HCT116 (cell line): ENCODE results near the gene TSPAN11. TPM values are rescaled to one million over a fixed set of nuclear protein-coding genes. Genes with fewer than 3 reads are reported as not detected.

Source experiments
- ATAC-seq: fragments of 200-7000 bp; cut with Tn5 transposase; 2 replicates; pipeline ENCODE4 v1.9.1; 2020; ENCODE audit warnings: mild to moderate bottlenecking, moderate library complexity
- BruUV-seq: library from RNA; stranded (reverse); fragments of 400-500 nt; replicated peaks from 2 replicates; lab custom pipeline; 2021; lab: Mats Ljungman, UMichigan
- CTCF ChIA-PET: fragments of 300-600 bp; sonication (Branson Sonifier 250); formaldehyde crosslinking; loops from one replicate; lab custom pipeline; 2021; ENCODE audit warnings: antibody characterized with exemption; lab: Charles Lee
- POLR2A ChIA-PET: fragments of 300-600, 350-600 bp; sonication (Branson Sonifier 250); formaldehyde crosslinking; loops from one replicate; lab custom pipeline; 2021; ENCODE audit warnings: antibody characterized with exemption; lab: Charles Lee
- RAD21 ChIA-PET, 2 experiments: fragments of 300-600 bp; sonication (Branson Sonifier 250); formaldehyde crosslinking; loops; one replicate each; lab custom pipeline; 2023; ENCODE audit warnings: low total read pairs in 2 of 2; ENCODE audit not compliant: uncharacterized antibody in 2 of 2, unreplicated experiment in 2 of 2, low non-redundant PET in 1 of 2; lab: Charles Lee
- DNase-seq: peaks from one replicate; pipeline ENCODE4 v3.0.0-alpha.2; 2010; ENCODE audit warnings: low read depth, low spot score
- H2AFZ ChIP-seq: fragments of 200-600 bp; shearing (Covaris generic), sonication (generic); 2 replicates; pipeline ENCODE4 v1.6.1; 2017; ENCODE audit warnings: low read depth, mixed run types, mixed read lengths, antibody characterized with exemption, low read length; ENCODE audit not compliant: poor library complexity, severe bottlenecking
- H3K27ac ChIP-seq: 2 replicates; pipeline ENCODE4 v1.5.1; 2012; ENCODE audit warnings: low read depth, low read length
- H3K27me3 ChIP-seq: fragments of 200-600 bp; sonication (generic); 2 replicates; pipeline ENCODE4 v1.6.1; 2016; ENCODE audit warnings: mixed run types, low read length, mixed read lengths; ENCODE audit not compliant: insufficient read depth
- H3K36me3 ChIP-seq, 2 experiments: fragments of 200-500 bp in 1 of 2; fragments of 200-600 bp in 1 of 2; sonication (Bioruptor generic) in 1 of 2; sonication (generic) in 1 of 2; 2 replicates each; pipeline versions ENCODE4 v1.5.1 to v1.6.1; 2014 to 2016; ENCODE audit warnings: low read length in 2 of 2, inconsistent platforms in 1 of 2, mixed read lengths in 1 of 2, mixed run types in 1 of 2; ENCODE audit not compliant: insufficient read depth in 2 of 2, control insufficient read depth in 1 of 2
- H3K4me1 ChIP-seq, 2 experiments: fragments of 200-600 bp in 1 of 2; sonication (generic) in 1 of 2; 2 replicates each; pipeline versions ENCODE4 v1.5.1 to v1.6.1; 2012 to 2017; ENCODE audit warnings: low read length in 2 of 2, inconsistent platforms in 1 of 2, mild to moderate bottlenecking in 1 of 2, mixed read lengths in 1 of 2, mixed run types in 1 of 2, moderate library complexity in 1 of 2; ENCODE audit not compliant: insufficient read depth in 2 of 2, control insufficient read depth in 1 of 2
- H3K4me2 ChIP-seq: fragments of 200-600 bp; sonication (generic); 2 replicates; pipeline ENCODE4 v1.6.1; 2017; ENCODE audit warnings: mixed run types, low read length, mixed read lengths
- H3K4me3 ChIP-seq, 2 experiments: fragments of 200-600 bp in 1 of 2; sonication (generic) in 1 of 2; replicated peaks in 1 of 2; 2 replicates each; pipeline ENCODE4 v1.5.1; 2011 to 2016; ENCODE audit warnings: low read length in 2 of 2, control low read depth in 1 of 2, low read depth in 1 of 2, mild to moderate bottlenecking in 1 of 2, mixed read lengths in 1 of 2, mixed run types in 1 of 2
- H3K79me2 ChIP-seq: fragments of 200-600 bp; sonication (generic); 2 replicates; pipeline ENCODE4 v1.6.1; 2017; ENCODE audit warnings: mild to moderate bottlenecking, mixed run types, low read length, moderate library complexity, mixed read lengths; ENCODE audit not compliant: insufficient read depth
- H3K9ac ChIP-seq: fragments of 200-600 bp; sonication (generic); 2 replicates; pipeline ENCODE4 v1.6.1; 2016; ENCODE audit warnings: low read length, mixed read lengths
- H3K9me2 ChIP-seq: fragments of 200-600 bp; sonication (generic), shearing (Covaris generic); 2 replicates; pipeline ENCODE4 v1.6.1; 2017; ENCODE audit warnings: mixed run types, mild to moderate bottlenecking, moderate library complexity; ENCODE audit not compliant: insufficient read depth
- H3K9me3 ChIP-seq, 2 experiments: fragments of 200-500 bp in 1 of 2; fragments of 200-600 bp in 1 of 2; sonication (Bioruptor generic) in 1 of 2; sonication (generic) in 1 of 2; 2 replicates each; pipeline ENCODE4 v1.6.1; 2014 to 2017; ENCODE audit warnings: low read length in 2 of 2, mixed read lengths in 2 of 2, inconsistent platforms in 1 of 2, low read depth in 1 of 2, mild to moderate bottlenecking in 1 of 2, mixed run types in 1 of 2, moderate library complexity in 1 of 2; ENCODE audit not compliant: control insufficient read depth in 1 of 2, insufficient read depth in 1 of 2
- H4K20me1 ChIP-seq: fragments of 200-600 bp; sonication (generic), shearing (Covaris generic); 2 replicates; pipeline ENCODE4 v1.6.1; 2017; ENCODE audit warnings: mixed run types, mild to moderate bottlenecking, moderate library complexity; ENCODE audit not compliant: insufficient read depth
- CBX3 ChIP-seq: IDR thresholded peaks from 2 replicates; pipeline ENCODE4 v1.6.1; 2012; ENCODE audit warnings: low read depth
- CEBPB ChIP-seq: IDR thresholded peaks from 2 replicates; pipeline ENCODE4 v1.6.1; 2012; ENCODE audit warnings: low read depth
- EGR1 ChIP-seq: IDR thresholded peaks from 2 replicates; pipeline ENCODE4 v1.6.1; 2012; ENCODE audit warnings: low read depth
- ELF1 ChIP-seq: IDR thresholded peaks from 2 replicates; pipeline ENCODE4 v1.6.1; 2012; ENCODE audit warnings: low read depth, borderline replicate concordance
- EZH2phosphoT487 ChIP-seq: fragments of 200-600 bp; IDR thresholded peaks from 2 replicates; pipeline ENCODE4 v1.6.1; 2018; ENCODE audit warnings: antibody characterized with exemption, borderline replicate concordance
- FOSL1 ChIP-seq: IDR thresholded peaks from 2 replicates; pipeline ENCODE4 v1.6.1; 2012; ENCODE audit warnings: low read depth
- JUND ChIP-seq: IDR thresholded peaks from 2 replicates; pipeline ENCODE4 v1.6.1; 2012
- MAX ChIP-seq: IDR thresholded peaks from 2 replicates; pipeline ENCODE4 v1.6.1; 2012
- POLR2A ChIP-seq: IDR thresholded peaks from 2 replicates; pipeline ENCODE4 v1.7.0; 2011; ENCODE audit warnings: borderline replicate concordance; ENCODE audit not compliant: insufficient read depth, insufficient read length; ENCODE audit errors: extremely low read depth
- POLR2AphosphoS5 ChIP-seq: IDR thresholded peaks from 2 replicates; pipeline ENCODE4 v1.6.1; 2011; ENCODE audit warnings: mild to moderate bottlenecking, low read depth, low read length, moderate library complexity
- RAD21 ChIP-seq: IDR thresholded peaks from 2 replicates; pipeline ENCODE4 v1.6.1; 2012; ENCODE audit warnings: low read depth, mild to moderate bottlenecking
- SIN3A ChIP-seq: IDR thresholded peaks from 2 replicates; pipeline ENCODE4 v1.6.1; 2012; ENCODE audit warnings: low read depth
- SP1 ChIP-seq: IDR thresholded peaks from 2 replicates; pipeline ENCODE4 v1.6.1; 2012; ENCODE audit warnings: low read depth
- TCF7L2 ChIP-seq: IDR thresholded peaks from 2 replicates; pipeline ENCODE4 v1.7.0; 2011; ENCODE audit warnings: borderline replicate concordance, inconsistent platforms; ENCODE audit not compliant: insufficient read depth, insufficient read length; ENCODE audit errors: extremely low read depth
- YY1 ChIP-seq: IDR thresholded peaks from 2 replicates; pipeline ENCODE4 v1.6.1; 2011; ENCODE audit warnings: low read length, low read depth, moderate library complexity, mild to moderate bottlenecking; ENCODE audit not compliant: insufficient replicate concordance; ENCODE audit errors: extremely low read depth
- ZFX ChIP-seq: fragments of 450-650 bp; IDR thresholded peaks from 2 replicates; pipeline ENCODE4 v1.6.1; 2017
- intact Hi-C: fragments of 100-400 bp; cut with micrococcal nuclease; formaldehyde crosslinking; loops from 2 replicates; pipeline ENCODE4 v1.10.0; 2022
- total RNA-seq: library from RNA; stranded (reverse); gene quantifications from one replicate; pipeline ENCODE4 v1.2.1, GENCODE V29; 2021; ENCODE audit not compliant: unreplicated experiment
- TF ChIP-seq, protein P1 (sequence below): IDR thresholded peaks from 2 replicates; pipeline ENCODE4 v1.6.1; 2011; ENCODE audit warnings: mild to moderate bottlenecking, low read length, moderate library complexity; ENCODE audit not compliant: insufficient replicate concordance; ENCODE audit errors: extremely low read depth

The TSPAN11 gene
- total RNA-seq, 1 experiment from 2014 or later, result not detected

DNA sequence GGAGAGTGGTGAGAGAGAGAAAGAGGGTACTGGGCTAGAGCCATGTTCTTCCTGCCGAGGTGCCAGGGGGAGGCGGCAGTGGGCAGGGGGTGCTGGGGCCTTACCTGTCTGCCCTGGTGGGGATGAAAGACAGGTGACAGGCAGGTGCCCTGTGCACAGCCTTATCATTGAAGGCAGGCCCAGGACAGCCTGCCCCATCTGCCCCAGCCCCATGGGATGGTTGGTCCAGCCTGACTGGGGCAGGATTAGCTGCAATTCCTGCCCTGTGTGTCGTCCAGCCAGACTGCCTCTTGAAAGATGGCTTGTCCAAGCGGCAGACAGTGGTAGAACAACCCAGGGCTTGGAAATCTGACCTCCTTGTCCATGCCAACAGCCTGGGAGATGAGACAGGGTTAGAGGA lies 67.2 kb downstream of the TSPAN11 start:
- H3K9ac ChIP-seq, result no peak overlapping the region
- H2AFZ ChIP-seq, result no peak overlapping the region
- intact Hi-C loops, result no loop called here
- no TSS peak for BruUV-seq
- H3K4me3 ChIP-seq, result no peak overlapping the region
- no peaks in the 10 kb centered on the region for H3K79me2 ChIP-seq
- no peaks in the 10 kb centered on the region for H3K27me3 ChIP-seq
- TF ChIP-seq ZFX, result no peak
- TF ChIP-seq SIN3A, result no peak
- no peak for TF ChIP-seq EGR1
- H3K9me3 ChIP-seq, result no peaks in the 10 kb centered on the region
- peaks cover 0 to 4% of the 10 kb centered on the region in 2 experiments; a peak in 2 of 4 replicates for H3K4me1 ChIP-seq
- no peak overlapping the region for H3K27ac ChIP-seq
- DNase-seq, result no peak
- H4K20me1 ChIP-seq, result no peaks in the 10 kb centered on the region
- no peak overlapping the region for H3K4me2 ChIP-seq
- ChIA-PET RAD21 (no interaction called here), POLR2A (no interaction called here), CTCF (no interaction called here)
- no peaks in the 10 kb centered on the region for H3K36me3 ChIP-seq
- no peak for ATAC-seq
- H3K9me2 ChIP-seq, result no peaks in the 10 kb centered on the region

- H3K4me1 ChIP-seq, result peaks cover 0 to 4% of the 10 kb centered on the region in 2 experiments; a peak in 2 of 4 replicates
- H3K27me3 ChIP-seq, result no peaks in the 10 kb centered on the region
- H3K4me2 ChIP-seq, result no peak overlapping the region
- ATAC-seq (no peak), DNase-seq (no peak)
- no peak overlapping the region for H3K27ac ChIP-seq
- no peak for TF ChIP-seq YY1
- TF ChIP-seq POLR2AphosphoS5, result no peak
- no peak for TF ChIP-seq ELF1
- no peak for TF ChIP-seq ZFX
- no peak for TF ChIP-seq JUND
- no peak for TF ChIP-seq POLR2A
- no peak for TF ChIP-seq SP1
- TF ChIP-seq, protein P1, sequence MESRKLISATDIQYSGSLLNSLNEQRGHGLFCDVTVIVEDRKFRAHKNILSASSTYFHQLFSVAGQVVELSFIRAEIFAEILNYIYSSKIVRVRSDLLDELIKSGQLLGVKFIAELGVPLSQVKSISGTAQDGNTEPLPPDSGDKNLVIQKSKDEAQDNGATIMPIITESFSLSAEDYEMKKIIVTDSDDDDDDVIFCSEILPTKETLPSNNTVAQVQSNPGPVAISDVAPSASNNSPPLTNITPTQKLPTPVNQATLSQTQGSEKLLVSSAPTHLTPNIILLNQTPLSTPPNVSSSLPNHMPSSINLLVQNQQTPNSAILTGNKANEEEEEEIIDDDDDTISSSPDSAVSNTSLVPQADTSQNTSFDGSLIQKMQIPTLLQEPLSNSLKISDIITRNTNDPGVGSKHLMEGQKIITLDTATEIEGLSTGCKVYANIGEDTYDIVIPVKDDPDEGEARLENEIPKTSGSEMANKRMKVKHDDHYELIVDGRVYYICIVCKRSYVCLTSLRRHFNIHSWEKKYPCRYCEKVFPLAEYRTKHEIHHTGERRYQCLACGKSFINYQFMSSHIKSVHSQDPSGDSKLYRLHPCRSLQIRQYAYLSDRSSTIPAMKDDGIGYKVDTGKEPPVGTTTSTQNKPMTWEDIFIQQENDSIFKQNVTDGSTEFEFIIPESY, result no peak
- TF ChIP-seq EZH2phosphoT487, result no peak
- no peak for TF ChIP-seq CBX3
- no peak for TF ChIP-seq FOSL1
- TF ChIP-seq MAX, result no peak
- TF ChIP-seq SIN3A, result no peak
- no peak for TF ChIP-seq TCF7L2
- no peak for TF ChIP-seq CEBPB
- TF ChIP-seq RAD21, result no peak
- POLR2A ChIA-PET, result no interaction called here
- no peaks in the 10 kb centered on the region for H3K36me3 ChIP-seq
- CTCF ChIA-PET, result no interaction called here
- H3K9ac ChIP-seq, result no peak overlapping the region
- H3K9me3 ChIP-seq, result no peaks in the 10 kb centered on the region
- no peaks in the 10 kb centered on the region for H4K20me1 ChIP-seq
- H2AFZ ChIP-seq, result no peak overlapping the region
- no peaks in the 10 kb centered on the region for H3K79me2 ChIP-seq
- H3K9me2 ChIP-seq, result no peaks in the 10 kb centered on the region
- BruUV-seq, result no TSS peak
- intact Hi-C loops, result no loop called here
- no peak overlapping the region for H3K4me3 ChIP-seq
- RAD21 ChIA-PET, result no interaction called here
These were observed 67.7 kb downstream of the TSPAN11 start for GRCh38 chr12:30994274-30994673.
